Heart right ventricle (tissue), 16 donors: ENCODE measurements around the gene TMTC2. TPM values are rescaled to one million over a fixed set of nuclear protein-coding genes. Genes with fewer than 3 reads are reported as not detected.

Experiments
- ATAC-seq, 8 donors: fragments of 200-7000 bp; cut with Tn5 transposase; one replicate each; pipeline ENCODE4 v1.9.1; 2020; ENCODE audit warnings: mild to moderate bottlenecking in 8 of 8, moderate library complexity in 8 of 8, moderate number of reproducible peaks in 1 of 8
- DNase-seq, 2 donors: peaks; one replicate each; pipeline ENCODE4 v3.0.0-alpha.2; 2020
- H3K27ac ChIP-seq, 10 donors: fragments of 200-600 bp; sonication (generic) in 2 of 10; one replicate each; pipeline versions ENCODE4 v1.5.0 to v1.8.0; 2020 to 2022; ENCODE audit warnings: mild to moderate bottlenecking in 3 of 10
- H3K27me3 ChIP-seq, 7 donors: fragments of 200-600 bp; one replicate each; pipeline ENCODE4 v1.8.0; 2021 to 2022; ENCODE audit warnings: mild to moderate bottlenecking in 2 of 7
- H3K36me3 ChIP-seq, 9 donors: fragments of 200-600 bp; sonication (generic) in 1 of 9; one replicate each; pipeline versions ENCODE4 v1.5.0 to v1.8.0; 2020 to 2022; ENCODE audit warnings: mild to moderate bottlenecking in 2 of 9
- H3K4me1 ChIP-seq, 9 donors: fragments of 200-600 bp; sonication (generic) in 1 of 9; one replicate each; pipeline versions ENCODE4 v1.5.0 to v1.8.0; 2020 to 2022; ENCODE audit warnings: mild to moderate bottlenecking in 4 of 9
- H3K4me3 ChIP-seq, 10 donors: fragments of 200-600 bp; sonication (generic) in 2 of 10; one replicate each; pipeline versions ENCODE4 v1.5.0 to v1.8.0; 2020 to 2022; ENCODE audit warnings: mild to moderate bottlenecking in 7 of 10, moderate library complexity in 2 of 10
- H3K9me3 ChIP-seq, 11 donors: fragments of 200-600 bp in 10 of 11; sonication (generic) in 2 of 11; one replicate each; pipeline versions ENCODE4 v1.5.0 to v1.8.0; 2013 to 2022; ENCODE audit warnings: mild to moderate bottlenecking in 2 of 11, control low read depth in 1 of 11, moderate library complexity in 1 of 11
- CTCF ChIP-seq, 9 donors: fragments of 200-600 bp; sonication (generic) in 2 of 9; IDR thresholded peaks; one replicate each; pipeline versions ENCODE4 v1.5.0 to v1.8.0; 2021 to 2022; ENCODE audit warnings: antibody characterized with exemption in 9 of 9, mild to moderate bottlenecking in 5 of 9, moderate library complexity in 1 of 9
- WGBS, 2 donors: extraction: QIAGEN DNeasy Blood & Tissue Kit; methylation state at CpG; one replicate each; pipeline ENCODE4 v1.1.7; 2013; ENCODE audit warnings: inconsistent platforms in 1 of 2; 5-methylcytosine and 5-hydroxymethylcytosine counted together
- intact Hi-C, 10 donors: fragments of 100-400 bp; cut with DNase I; formaldehyde crosslinking; loops; one replicate each; pipeline versions ENCODE4 v1.11.1 to v1.14.2; 2022
- polyA plus RNA-seq, 2 donors: library from polyadenylated mRNA; stranded (reverse); fragments of 200-250 nt; gene quantifications; one replicate each; pipeline ENCODE4 v1.2.3, GENCODE V29; 2013
- total RNA-seq, 10 donors: library from RNA; stranded (reverse); fragmentation: NEBNext Ultra II Directional in 3 of 10; extraction: Animal tissue kit (Norgen Biotek cat#: 25700) in 3 of 10; gene quantifications; one replicate each; pipeline versions ENCODE4 v1.2.1 to v1.2.4, GENCODE V29; 2021 to 2023
- donor health status: Arrhythmogenic right ventricular cardiomyopathy.
- donor health status: ischemic (EF 13 %, LVEDD 7.1; RV severe dilation, severe dysfunction).
- donor health status: healthy with polysubstance abuse.
- donor health status: DM: no; HTN: yes; CAD: no.
- donor health status: DM: no; HTN: no; CAD: no.
- donor health status: ischemic (EF 25% LVEDD 6.9; RV normal size, moderate dysfunction).
- donor health status: ischemic (EF 25% LVEDD 5.7; RV mildly dilated, moderate dysfunction).
- donor health status: healthy.
- donor health status: DM: yes; HTN: yes; CAD: no.
- donor health status: Ischemic cardiomyopathy.
- donor health status: ischemic (EF 35%, LVEDD 5.7; RV mildly dilated, moderate dysfunction).
- donor health status: nonischemic (EF 11% LVEDD 7.7; RV severe dilation, severe dysfunction).
- donor health status: DM: yes; HTN: yes; CAD: no.
- donor health status: PGD.
- donor health status: ischemic (EF 29% LVEDD 5.4; RV normal size, mild dysfunction).
- donor health status: nonischemic (EF 23%, LVEDD 6.1; RV moderate dilation, normal function).

The TMTC2 gene
- total and polyA plus RNA-seq, 12 donors = 1.6 to 4.4 (median 2.6) TPM

DNA sequence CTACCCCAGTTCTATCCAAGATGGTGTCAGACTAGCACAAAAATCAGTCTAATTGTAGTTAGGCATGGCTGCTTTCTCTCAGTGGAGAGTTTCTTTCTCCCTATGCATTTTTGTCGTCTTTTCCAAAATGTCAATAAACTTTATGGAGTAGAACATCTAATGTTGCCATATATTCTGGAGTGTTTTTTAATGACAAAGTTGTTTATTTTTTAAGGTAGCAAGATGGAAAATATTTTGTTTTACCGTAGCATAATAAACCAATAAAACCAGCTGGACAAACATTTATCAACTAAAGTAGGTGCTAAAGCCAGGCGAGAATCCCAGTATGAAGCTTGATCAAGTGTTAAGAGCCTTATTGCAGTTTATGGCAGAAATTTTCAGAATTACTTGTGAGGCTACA lies 146.3 kb downstream of the TMTC2 start:
- DNase-seq = no peak
- peaks cover 0 to 19% (median 0%) of the 10 kb centered on the region in 9 donors for H3K4me1 ChIP-seq
- no peak for TF ChIP-seq CTCF (IDR thresholded peaks at IDR 0.05)
- no peak for ATAC-seq
- H3K27ac ChIP-seq = no peak overlapping the region
- intact Hi-C loops = no loop called here
- H3K4me3 ChIP-seq = no peak overlapping the region
- H3K9me3 ChIP-seq = no peaks in the 10 kb centered on the region
- WGBS, 2 donors = 79 to 81% methylated on average over 3 of the region's 3 CpGs
- no peaks in the 10 kb centered on the region for H3K27me3 ChIP-seq
- no peaks in the 10 kb centered on the region for H3K36me3 ChIP-seq

DNA sequence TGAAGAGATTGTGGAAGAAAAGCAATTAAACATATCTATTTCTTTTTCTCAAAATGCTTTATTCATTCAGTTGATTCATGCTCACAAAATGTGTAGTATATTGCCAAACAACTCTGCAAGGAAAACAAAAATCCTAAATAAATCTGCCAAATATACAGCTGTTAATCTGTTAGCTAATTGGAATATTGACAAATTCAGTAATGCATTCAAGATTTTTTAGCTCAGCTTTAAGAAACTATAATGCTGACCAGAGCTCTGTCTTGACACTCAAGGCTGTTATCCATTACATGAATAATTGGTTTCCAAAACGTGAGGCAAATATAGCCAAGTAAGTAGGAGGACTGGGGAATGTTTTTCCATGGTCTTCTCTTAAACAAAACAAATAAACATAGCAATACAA lies 146.8 kb downstream of the TMTC2 start:
- intact Hi-C loops = no loop called here
- 55 to 56% methylated on average over 1 of the region's 1 CpG for WGBS, 2 donors

DNA sequence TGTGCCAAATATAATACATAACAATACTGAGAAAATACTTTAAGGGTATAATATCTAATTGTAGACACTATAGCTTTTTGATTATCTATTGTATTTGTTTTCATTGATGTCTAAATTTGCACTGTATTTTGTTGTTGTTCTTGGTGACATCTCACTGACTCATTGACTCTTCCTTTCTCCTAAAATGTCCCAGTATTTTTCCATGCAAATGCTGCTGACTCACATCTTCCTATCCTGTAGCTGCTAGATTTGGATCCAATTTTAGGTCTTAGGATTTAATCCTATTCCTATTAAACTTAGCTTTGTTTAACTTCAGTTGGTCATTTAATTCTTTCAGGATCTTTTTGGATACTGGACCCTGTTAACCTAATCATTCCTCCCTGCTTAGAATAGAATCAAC lies 148.5 kb downstream of the TMTC2 start:
- ATAC-seq (peak in 5 of 8 donors; percentile 42 to 50 (median 48)), DNase-seq (no peak)
- Histone ChIP-seq H3K4me1 (peaks cover 0 to 25% (median 0%) of the 10 kb centered on the region in 9 donors), H3K9me3 (no peaks in the 10 kb centered on the region), H3K36me3 (no peaks in the 10 kb centered on the region), H3K27me3 (no peaks in the 10 kb centered on the region), H3K4me3 (no peak overlapping the region), H3K27ac (peak overlapping the region in 1 of 10 donors; percentile 28)
- intact Hi-C loops = no loop called here
- no peak for TF ChIP-seq CTCF (IDR thresholded peaks at IDR 0.05)

More for the DNA sequence above, 146.8 kb downstream of the TMTC2 start:
- DNase-seq (no peak), ATAC-seq (no peak)
- no peaks in the 10 kb centered on the region for H3K27me3 ChIP-seq
- no peak overlapping the region for H3K4me3 ChIP-seq
- H3K36me3 ChIP-seq = no peaks in the 10 kb centered on the region
- no peak for TF ChIP-seq CTCF (IDR thresholded peaks at IDR 0.05)
- peaks cover 0 to 19% (median 0%) of the 10 kb centered on the region in 9 donors for H3K4me1 ChIP-seq
- H3K27ac ChIP-seq = no peak overlapping the region
- H3K9me3 ChIP-seq = no peaks in the 10 kb centered on the region

DNA sequence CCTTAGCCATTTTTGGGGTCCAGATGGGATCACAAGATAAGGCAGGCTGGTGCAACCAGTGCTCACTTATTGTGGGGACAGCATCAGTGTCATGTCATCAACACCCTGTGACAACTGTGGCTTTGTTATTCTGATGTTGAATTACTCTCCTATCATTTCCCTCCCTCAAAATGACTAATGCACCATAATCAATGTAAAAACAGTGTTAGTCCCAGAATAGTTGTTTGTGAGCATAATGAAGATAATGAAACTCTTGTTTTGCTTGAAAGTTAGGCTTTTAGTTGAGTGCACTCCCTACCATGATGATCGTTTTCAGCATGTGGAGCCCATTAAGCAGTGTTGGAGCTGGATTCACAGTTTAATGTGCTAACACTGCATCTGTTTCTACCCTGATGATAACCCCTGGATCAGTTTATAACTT lies 151.4 kb downstream of the TMTC2 start:
- intact Hi-C loops = no loop called here
- ATAC-seq (peak in 3 of 8 donors; percentile 19 to 66 (median 56)), DNase-seq (no peak)
- WGBS, 2 donors = 52 to 62% methylated on average over 1 of the region's 1 CpG
- no peak overlapping the region for H3K4me3 ChIP-seq
- H3K4me1 ChIP-seq = peaks cover 0 to 18% (median 0%) of the 10 kb centered on the region in 9 donors
- no peaks in the 10 kb centered on the region for H3K36me3 ChIP-seq
- no peaks in the 10 kb centered on the region for H3K27me3 ChIP-seq
- H3K9me3 ChIP-seq = no peaks in the 10 kb centered on the region
- TF ChIP-seq CTCF (IDR thresholded peaks at IDR 0.05) = no peak
- H3K27ac ChIP-seq = peak overlapping the region in 3 of 10 donors; percentile 4 to 8 (median 8)
